Erythroblast (primary cell): ENCODE data around the gene MROH2A.

Experiments used
- DNase-seq, 2 experiments: peaks; one replicate each; lab custom pipeline; 2025; lab: John Stamatoyannopoulos, UW
- GATA1 ChIP-seq: IDR thresholded peaks from 2 replicates; pipeline ENCODE4 v1.6.1; 2011; ENCODE audit warnings: low read depth, mild to moderate bottlenecking, control low read depth, low read length, moderate library complexity
- POLR2A ChIP-seq: IDR thresholded peaks from 2 replicates; pipeline ENCODE4 v1.6.1; 2011; ENCODE audit warnings: mild to moderate bottlenecking, low read length

Gene MROH2A

GRCh38 chr2:233816334-233816733, 38.2 kb downstream of the MROH2A start:
- no peak for DNase-seq
- TF ChIP-seq GATA1 (no peak), POLR2A (no peak)

- DNase-seq: no peak
- no peak for TF ChIP-seq POLR2A
- TF ChIP-seq GATA1: no peak
These were observed 38.6 kb downstream of the MROH2A start for GRCh38 chr2:233816771-233817170.

- no peak for DNase-seq
- TF ChIP-seq GATA1 (no peak), POLR2A (no peak)
These were observed 39.3 kb downstream of the MROH2A start for GRCh38 chr2:233817361-233817911.

GRCh38 chr2:233817995-233818638, 40.0 kb downstream of the MROH2A start:
- DNase-seq: no peak
- TF ChIP-seq POLR2A: no peak
- TF ChIP-seq GATA1: no peak

GRCh38 chr2:233818639-233819621, 40.8 kb downstream of the MROH2A start:
- no peak for DNase-seq
- TF ChIP-seq POLR2A: no peak
- TF ChIP-seq GATA1: no peak

GRCh38 chr2:233819884-233820773, 42.0 kb downstream of the MROH2A start:
- no peak for DNase-seq
- no peak for TF ChIP-seq GATA1
- TF ChIP-seq POLR2A: no peak

GRCh38 chr2:233820774-233821105, 42.6 kb downstream of the MROH2A start:
- TF ChIP-seq POLR2A: no peak
- no peak for TF ChIP-seq GATA1
- no peak for DNase-seq

- no peak for TF ChIP-seq POLR2A
- no peak for TF ChIP-seq GATA1
- no peak for DNase-seq
These were observed 43.1 kb downstream of the MROH2A start for GRCh38 chr2:233821196-233821595.

GRCh38 chr2:233821709-233822100, 43.6 kb downstream of the MROH2A start:
- no peak for TF ChIP-seq GATA1
- no peak for TF ChIP-seq POLR2A
- DNase-seq: no peak

- no peak for TF ChIP-seq GATA1
- TF ChIP-seq POLR2A: no peak
- no peak for DNase-seq
These were observed 44.1 kb downstream of the MROH2A start for GRCh38 chr2:233822101-233822771.

- TF ChIP-seq GATA1 (no peak), POLR2A (no peak)
- DNase-seq: peak; percentile 44 to 59
These were observed 44.9 kb downstream of the MROH2A start for GRCh38 chr2:233822781-233823730.

GRCh38 chr2:233823731-233824121, 45.6 kb downstream of the MROH2A start:
- DNase-seq: no peak
- TF ChIP-seq GATA1 (no peak), POLR2A (no peak)
